Naive thymus-derived CD4-positive, alpha-beta T cell (primary cell): ENCODE measurements around the gene ELN. TPM values are rescaled to one million over a fixed set of nuclear protein-coding genes. Genes with fewer than 3 reads are reported as not detected.

Experiments
- ATAC-seq: fragments of 150-1000 bp; cut with Tn5 transposase; 2 replicates; pipeline ENCODE4 v1.10.0; 2021; ENCODE audit warnings: mild to moderate bottlenecking, moderate library complexity
- CTCF ChIA-PET: fragments of 350-600 bp; sonication (Branson Sonifier 250); formaldehyde crosslinking; loops from one replicate; lab custom pipeline; 2021; ENCODE audit warnings: antibody characterized with exemption; lab: Charles Lee
- POLR2A ChIA-PET: fragments of 350-600 bp; sonication (Branson Sonifier 250); formaldehyde crosslinking; loops from one replicate; lab custom pipeline; 2021; ENCODE audit warnings: antibody characterized with exemption, inconsistent platforms; lab: Charles Lee
- DNase-seq, 9 donors: peaks; one replicate each; pipeline versions ENCODE4 v3.0.0 to v3.0.0-alpha.2; 2020 to 2022; ENCODE audit warnings: mixed read lengths in 1 of 9
- H3K27ac ChIP-seq: one replicate; pipeline ENCODE4 v1.7.0; 2013; ENCODE audit warnings: mild to moderate bottlenecking, low read depth, low read length, moderate library complexity
- H3K27me3 ChIP-seq, 2 donors: one replicate each; pipeline ENCODE4 v1.7.0; 2013; ENCODE audit warnings: low read length in 2 of 2, mild to moderate bottlenecking in 2 of 2, moderate library complexity in 2 of 2; ENCODE audit not compliant: control insufficient read depth in 2 of 2, insufficient read depth in 2 of 2
- H3K36me3 ChIP-seq, 3 experiments: 1 replicate in 2 of 3; 2 replicates in 1 of 3; pipeline ENCODE4 v1.7.0; 2013; ENCODE audit warnings: low read length in 3 of 3, mild to moderate bottlenecking in 3 of 3, moderate library complexity in 1 of 3; ENCODE audit not compliant: insufficient read depth in 3 of 3, control insufficient read depth in 2 of 3
- H3K4me1 ChIP-seq, 2 donors: one replicate each; pipeline ENCODE4 v1.7.0; 2013; ENCODE audit warnings: low read length in 2 of 2, mild to moderate bottlenecking in 2 of 2, moderate library complexity in 1 of 2; ENCODE audit not compliant: control insufficient read depth in 2 of 2, insufficient read depth in 2 of 2
- H3K4me3 ChIP-seq: 2 replicates; pipeline ENCODE4 v1.7.0; 2013; ENCODE audit warnings: mild to moderate bottlenecking, low read length
- H3K9me3 ChIP-seq, 3 experiments: 1 replicate in 2 of 3; 2 replicates in 1 of 3; pipeline ENCODE4 v1.7.0; 2013; ENCODE audit warnings: low read length in 3 of 3; ENCODE audit not compliant: control insufficient read depth in 2 of 3
- H3K27ac Mint-ChIP-seq, 9 donors: one replicate each; pipeline ENCODE4 v1.8.0; 2020 to 2022; ENCODE audit warnings: mixed read lengths in 9 of 9, mild to moderate bottlenecking in 8 of 9, moderate library complexity in 5 of 9, inconsistent platforms in 2 of 9
- H3K27me3 Mint-ChIP-seq, 5 donors: one replicate each; pipeline ENCODE4 v1.8.0; 2021 to 2022; ENCODE audit warnings: mixed read lengths in 5 of 5, mild to moderate bottlenecking in 1 of 5
- H3K36me3 Mint-ChIP-seq, 5 donors: one replicate each; pipeline ENCODE4 v1.8.0; 2020 to 2022; ENCODE audit warnings: mixed read lengths in 5 of 5, mild to moderate bottlenecking in 3 of 5, inconsistent platforms in 1 of 5
- H3K4me1 Mint-ChIP-seq, 7 donors: one replicate each; pipeline ENCODE4 v1.8.0; 2020 to 2022; ENCODE audit warnings: mixed read lengths in 7 of 7, mild to moderate bottlenecking in 3 of 7, inconsistent platforms in 1 of 7
- H3K4me3 Mint-ChIP-seq, 10 donors: one replicate each; pipeline ENCODE4 v1.8.0; 2020 to 2022; ENCODE audit warnings: mild to moderate bottlenecking in 10 of 10, mixed read lengths in 10 of 10, moderate library complexity in 6 of 10, inconsistent platforms in 2 of 10
- H3K9me3 Mint-ChIP-seq, 11 donors: one replicate each; pipeline ENCODE4 v1.8.0; 2020 to 2022; ENCODE audit warnings: mixed read lengths in 11 of 11, mild to moderate bottlenecking in 4 of 11, inconsistent platforms in 1 of 11, moderate library complexity in 1 of 11
- intact Hi-C, 2 donors: fragments of 100-400 bp; cut with micrococcal nuclease; formaldehyde crosslinking; loops; one replicate each; pipeline ENCODE4 v1.15.1; 2023
- polyA plus RNA-seq, 2 donors: library from polyadenylated mRNA; unstranded; fragments of 300-500 nt; fragmentation: Illumina TruSeq; gene quantifications; one replicate each; pipeline ENCODE4 v1.2.3, GENCODE V29; 2021
- total RNA-seq, 6 experiments: library from RNA in 5 of 6; stranded (reverse) in 5 of 6; gene quantifications; 1 replicate in 5 of 6; 2 replicates in 1 of 6; pipeline ENCODE4 v1.2.3 and lab custom pipeline; 2021 to 2026

The ELN gene
- total and polyA plus RNA-seq, 7 experiments from 2014 or later: 0.11 to 0.67 (median 0.66) TPM; not detected in 4

DNA sequence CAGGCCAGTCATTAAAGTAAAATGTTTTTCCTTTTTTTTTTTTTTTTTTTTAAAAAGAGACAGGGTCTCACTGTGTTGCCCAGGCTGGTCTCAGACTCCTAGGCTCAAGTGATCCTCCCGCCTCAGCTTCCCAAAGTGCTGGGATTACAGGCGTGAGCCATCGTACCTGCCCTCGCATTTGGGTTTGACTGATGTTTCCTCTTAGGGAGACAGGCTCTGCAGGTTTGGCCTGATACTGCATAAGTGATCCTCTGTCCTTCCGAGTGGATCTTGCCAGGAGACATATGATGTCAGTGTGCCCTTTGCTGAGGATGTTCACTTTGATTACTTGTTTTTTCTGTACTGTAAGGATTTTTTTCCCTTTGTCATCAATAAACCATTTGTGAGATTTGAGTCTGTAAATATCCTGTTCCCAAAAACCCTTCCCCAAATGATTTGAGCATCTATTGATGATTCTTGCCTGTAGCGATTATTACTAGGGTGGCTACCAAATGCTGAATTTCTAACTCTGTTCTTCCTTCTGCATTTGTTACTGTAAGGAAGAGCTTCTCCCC, 75.3 kb downstream of the ELN start:
- H3K27me3 ChIP-seq: no peaks in the 10 kb centered on the region
- H3K4me3 ChIP-seq: no peak overlapping the region
- H3K9me3 Mint-ChIP-seq: no peaks in the 10 kb centered on the region
- no peak for DNase-seq
- H3K4me1 Mint-ChIP-seq: no peaks in the 10 kb centered on the region
- ChIA-PET CTCF (no interaction called here), POLR2A (no interaction called here)
- no peaks in the 10 kb centered on the region for H3K27me3 Mint-ChIP-seq
- H3K4me3 Mint-ChIP-seq: no peak overlapping the region
- ATAC-seq: no peak
- H3K27ac Mint-ChIP-seq: no peak overlapping the region
- intact Hi-C loops: no loop called here
- H3K4me1 ChIP-seq: no peaks in the 10 kb centered on the region
- H3K36me3 Mint-ChIP-seq: peaks cover 2 to 13% (median 5%) of the 10 kb centered on the region in 5 donors
- H3K9me3 ChIP-seq: no peaks in the 10 kb centered on the region
- no peak overlapping the region for H3K27ac ChIP-seq
- peaks cover 0 to 25% (median 0%) of the 10 kb centered on the region in 3 experiments for H3K36me3 ChIP-seq

- DNase-seq: no peak
- H3K27ac ChIP-seq: no peak overlapping the region
- peaks cover 0 to 13% (median 4%) of the 10 kb centered on the region in 5 donors for H3K36me3 Mint-ChIP-seq
- no peaks in the 10 kb centered on the region for H3K9me3 ChIP-seq
- intact Hi-C loops: no loop called here
- H3K4me3 ChIP-seq: no peak overlapping the region
- no peak for ATAC-seq
- H3K36me3 ChIP-seq: peaks cover 0 to 37% (median 0%) of the 10 kb centered on the region in 3 experiments
- H3K4me1 ChIP-seq: no peaks in the 10 kb centered on the region
- H3K4me1 Mint-ChIP-seq: no peaks in the 10 kb centered on the region
- no peaks in the 10 kb centered on the region for H3K27me3 ChIP-seq
- H3K9me3 Mint-ChIP-seq: no peaks in the 10 kb centered on the region
- no peaks in the 10 kb centered on the region for H3K27me3 Mint-ChIP-seq
- no peak overlapping the region for H3K27ac Mint-ChIP-seq
- no peak overlapping the region for H3K4me3 Mint-ChIP-seq
- POLR2A ChIA-PET: no interaction called here
- CTCF ChIA-PET: no interaction called here
Observed at GRCh38 chr7:74104702-74105101, 76.7 kb downstream of the ELN start.

- H3K4me1 ChIP-seq: no peaks in the 10 kb centered on the region
- no peaks in the 10 kb centered on the region for H3K9me3 Mint-ChIP-seq
- CTCF ChIA-PET: no interaction called here
- H3K27me3 ChIP-seq: no peaks in the 10 kb centered on the region
- H3K36me3 Mint-ChIP-seq: peaks cover 0 to 8% (median 4%) of the 10 kb centered on the region in 5 donors
- ATAC-seq: no peak
- H3K4me3 Mint-ChIP-seq: no peak overlapping the region
- POLR2A ChIA-PET: no interaction called here
- H3K4me1 Mint-ChIP-seq: no peaks in the 10 kb centered on the region
- no peak overlapping the region for H3K27ac Mint-ChIP-seq
- DNase-seq: no peak
- no peaks in the 10 kb centered on the region for H3K27me3 Mint-ChIP-seq
- no peak overlapping the region for H3K27ac ChIP-seq
- H3K9me3 ChIP-seq: no peaks in the 10 kb centered on the region
- intact Hi-C loops: no loop called here
- peaks cover 0 to 44% (median 0%) of the 10 kb centered on the region in 3 experiments for H3K36me3 ChIP-seq
- no peak overlapping the region for H3K4me3 ChIP-seq
Observed at GRCh38 chr7:74105992-74106391, 78.0 kb downstream of the ELN start.

DNA sequence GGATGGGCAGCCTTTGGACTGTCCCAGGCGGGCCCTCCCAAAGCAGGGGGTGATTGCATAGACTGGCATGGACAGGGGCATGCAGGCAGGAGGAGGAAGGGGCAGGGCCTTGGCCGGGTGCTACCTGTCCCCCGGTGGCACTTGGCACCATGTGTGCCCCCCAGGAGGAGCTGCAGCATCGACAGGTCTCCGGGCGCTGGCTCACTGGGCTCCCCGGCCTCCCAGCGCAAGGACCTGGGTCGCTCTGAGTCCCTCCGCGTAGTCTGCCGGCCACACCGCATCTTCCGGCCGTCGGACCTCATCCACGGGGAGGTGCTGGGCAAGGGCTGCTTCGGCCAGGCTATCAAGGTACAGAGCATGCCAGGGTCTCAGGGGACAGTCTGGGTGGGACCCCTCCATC, 78.9 kb downstream of the ELN start:
- no peaks in the 10 kb centered on the region for H3K4me1 ChIP-seq
- Mint-ChIP-seq H3K27ac (no peak overlapping the region), H3K4me3 (no peak overlapping the region), H3K4me1 (no peaks in the 10 kb centered on the region), H3K36me3 (peaks cover 0 to 12% (median 4%) of the 10 kb centered on the region in 5 donors), H3K9me3 (no peaks in the 10 kb centered on the region), H3K27me3 (no peaks in the 10 kb centered on the region)
- ChIA-PET CTCF (no interaction called here), POLR2A (no interaction called here)
- no peak for DNase-seq
- no peak overlapping the region for H3K27ac ChIP-seq
- no peaks in the 10 kb centered on the region for H3K9me3 ChIP-seq
- intact Hi-C loops: no loop called here
- H3K36me3 ChIP-seq: peaks cover 0 to 51% (median 0%) of the 10 kb centered on the region in 3 experiments
- ATAC-seq: no peak
- no peaks in the 10 kb centered on the region for H3K27me3 ChIP-seq
- no peak overlapping the region for H3K4me3 ChIP-seq

- H3K27me3 Mint-ChIP-seq: no peaks in the 10 kb centered on the region
- no peaks in the 10 kb centered on the region for H3K27me3 ChIP-seq
- H3K36me3 Mint-ChIP-seq: peaks cover 7 to 34% (median 9%) of the 10 kb centered on the region in 5 donors
- H3K27ac ChIP-seq: no peak overlapping the region
- peaks cover 0 to 26% (median 0%) of the 10 kb centered on the region in 3 experiments for H3K36me3 ChIP-seq
- H3K4me3 ChIP-seq: no peak overlapping the region
- H3K4me3 Mint-ChIP-seq: no peak overlapping the region
- no peak overlapping the region for H3K27ac Mint-ChIP-seq
- no peaks in the 10 kb centered on the region for H3K9me3 ChIP-seq
- CTCF ChIA-PET: no interaction called here
- intact Hi-C loops: no loop called here
- H3K9me3 Mint-ChIP-seq: no peaks in the 10 kb centered on the region
- DNase-seq: no peak
- no peak for ATAC-seq
- POLR2A ChIA-PET: no interaction called here
- H3K4me1 Mint-ChIP-seq: no peaks in the 10 kb centered on the region
- H3K4me1 ChIP-seq: no peaks in the 10 kb centered on the region
Observed at GRCh38 chr7:74115326-74115725, 87.4 kb downstream of the ELN start.

- intact Hi-C loops: no loop called here
- Histone ChIP-seq H3K27ac (no peak overlapping the region), H3K4me1 (no peaks in the 10 kb centered on the region), H3K4me3 (no peak overlapping the region), H3K27me3 (no peaks in the 10 kb centered on the region), H3K36me3 (peaks cover 0 to 33% (median 0%) of the 10 kb centered on the region in 3 experiments), H3K9me3 (no peaks in the 10 kb centered on the region)
- DNase-seq (no peak), ATAC-seq (no peak)
- H3K9me3 Mint-ChIP-seq: no peaks in the 10 kb centered on the region
- ChIA-PET POLR2A (no interaction called here), CTCF (interaction anchor here (0.5 kb wide), 1 partner anchor 286 kb away, joined by 3 read pairs; no protein-coding TSS in a partner anchor)
- H3K4me3 Mint-ChIP-seq: no peak overlapping the region
- no peaks in the 10 kb centered on the region for H3K4me1 Mint-ChIP-seq
- H3K36me3 Mint-ChIP-seq: peaks cover 8 to 35% (median 10%) of the 10 kb centered on the region in 5 donors
- H3K27ac Mint-ChIP-seq: peak overlapping the region in 1 of 9 donors; percentile 47
- no peaks in the 10 kb centered on the region for H3K27me3 Mint-ChIP-seq
Observed at GRCh38 chr7:74116356-74116755, 88.4 kb downstream of the ELN start.
